OCI-LY7 (cell line): ENCODE measurements around the gene CDC25B.

Experiments used
- EZH2phosphoT487 ChIP-seq: fragments of 200-600 bp; sonication (generic); IDR thresholded peaks from 2 replicates; pipeline ENCODE4 v1.6.1; 2018; ENCODE audit warnings: low read depth, borderline replicate concordance, mild to moderate bottlenecking, mixed run types, antibody characterized with exemption, low read length, moderate library complexity, mixed read lengths
- TF ChIP-seq, protein P1 (sequence below): fragments of 200-600 bp; sonication (generic); conservative IDR thresholded peaks from 2 replicates; pipeline ENCODE4 v1.5.1; 2014; ENCODE audit warnings: mild to moderate bottlenecking, antibody characterized with exemption, low read length, moderate library complexity, mixed read lengths

DNA sequence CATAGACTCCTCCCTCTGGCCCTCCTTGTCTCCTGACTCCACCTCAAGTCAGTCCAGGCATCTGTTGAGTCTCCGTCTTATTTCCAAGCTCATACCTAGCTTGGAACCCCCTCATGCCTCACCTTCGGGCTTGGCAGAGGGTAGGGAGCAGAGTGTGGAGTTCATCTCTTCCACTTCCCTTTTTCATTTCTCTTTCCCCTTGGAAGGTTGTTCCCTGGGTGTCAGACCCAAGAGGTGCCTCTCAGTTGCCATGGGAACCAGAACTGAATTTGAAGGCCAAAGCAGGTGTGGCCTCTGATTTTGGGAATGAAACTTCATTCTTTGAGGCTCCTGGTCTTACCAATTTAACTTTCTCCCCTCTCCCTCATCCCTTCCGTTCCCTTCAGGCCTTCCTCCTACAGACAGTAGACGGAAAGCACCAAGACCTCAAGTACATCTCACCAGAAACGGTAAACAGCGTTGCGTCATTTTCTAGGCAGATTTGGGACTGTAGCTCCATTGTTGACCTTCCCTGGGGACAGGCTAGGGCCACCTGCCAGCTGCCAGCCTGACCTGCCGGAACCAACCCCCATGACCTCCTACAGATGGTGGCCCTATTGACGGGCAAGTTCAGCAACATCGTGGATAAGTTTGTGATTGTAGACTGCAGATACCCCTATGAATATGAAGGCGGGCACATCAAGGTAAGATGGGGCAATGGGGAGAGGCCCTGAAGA is 6.6 kb downstream of the CDC25B start:
- TF ChIP-seq, protein P1, sequence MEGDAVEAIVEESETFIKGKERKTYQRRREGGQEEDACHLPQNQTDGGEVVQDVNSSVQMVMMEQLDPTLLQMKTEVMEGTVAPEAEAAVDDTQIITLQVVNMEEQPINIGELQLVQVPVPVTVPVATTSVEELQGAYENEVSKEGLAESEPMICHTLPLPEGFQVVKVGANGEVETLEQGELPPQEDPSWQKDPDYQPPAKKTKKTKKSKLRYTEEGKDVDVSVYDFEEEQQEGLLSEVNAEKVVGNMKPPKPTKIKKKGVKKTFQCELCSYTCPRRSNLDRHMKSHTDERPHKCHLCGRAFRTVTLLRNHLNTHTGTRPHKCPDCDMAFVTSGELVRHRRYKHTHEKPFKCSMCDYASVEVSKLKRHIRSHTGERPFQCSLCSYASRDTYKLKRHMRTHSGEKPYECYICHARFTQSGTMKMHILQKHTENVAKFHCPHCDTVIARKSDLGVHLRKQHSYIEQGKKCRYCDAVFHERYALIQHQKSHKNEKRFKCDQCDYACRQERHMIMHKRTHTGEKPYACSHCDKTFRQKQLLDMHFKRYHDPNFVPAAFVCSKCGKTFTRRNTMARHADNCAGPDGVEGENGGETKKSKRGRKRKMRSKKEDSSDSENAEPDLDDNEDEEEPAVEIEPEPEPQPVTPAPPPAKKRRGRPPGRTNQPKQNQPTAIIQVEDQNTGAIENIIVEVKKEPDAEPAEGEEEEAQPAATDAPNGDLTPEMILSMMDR: no peak
- no peak for TF ChIP-seq EZH2phosphoT487
